ENCODE data around the gene P3H1.
"Not testable (repeated sequence)": the region's sequence is repeated elsewhere in the genome, so short reads cannot be mapped to it uniquely, and the experiment has no call there.

Gene P3H1

GRCh38 chr1:42769811-42770210 is 3.0 kb upstream of the P3H1 start:
- DNase-seq, result no peak

GRCh38 chr1:42768172-42768571 is 1.3 kb upstream of the P3H1 start:
- no peak for DNase-seq

DNA sequence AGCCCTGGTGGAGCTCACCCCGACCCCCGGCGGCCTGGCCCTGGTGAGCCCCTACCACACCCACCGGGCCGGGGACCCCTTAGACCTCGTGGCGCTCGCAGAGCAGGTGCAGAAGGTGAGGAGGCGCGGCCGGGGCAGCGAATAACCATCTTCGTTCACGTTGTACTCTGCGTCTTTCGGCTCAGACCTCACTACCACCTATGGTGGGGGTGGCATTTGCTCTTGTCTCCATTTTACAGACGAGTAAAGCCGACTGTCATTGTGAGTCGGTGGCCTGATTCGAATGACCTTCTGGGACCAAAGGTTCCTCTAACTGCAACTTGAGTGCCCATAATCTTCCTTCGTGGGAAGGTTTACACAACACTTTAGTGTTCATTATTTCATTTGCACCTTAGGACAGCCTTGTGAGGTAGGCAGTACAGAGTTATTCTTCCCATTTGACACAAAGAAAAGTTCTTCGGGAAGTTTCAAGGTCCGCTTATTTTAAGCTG is 727 bp upstream of the P3H1 start:
- DNase-seq, result peak; percentile 29

GRCh38 chr1:42765832-42766740 is 742 bp downstream of the P3H1 start:
- DNase-seq, result peak; percentile 56

DNA sequence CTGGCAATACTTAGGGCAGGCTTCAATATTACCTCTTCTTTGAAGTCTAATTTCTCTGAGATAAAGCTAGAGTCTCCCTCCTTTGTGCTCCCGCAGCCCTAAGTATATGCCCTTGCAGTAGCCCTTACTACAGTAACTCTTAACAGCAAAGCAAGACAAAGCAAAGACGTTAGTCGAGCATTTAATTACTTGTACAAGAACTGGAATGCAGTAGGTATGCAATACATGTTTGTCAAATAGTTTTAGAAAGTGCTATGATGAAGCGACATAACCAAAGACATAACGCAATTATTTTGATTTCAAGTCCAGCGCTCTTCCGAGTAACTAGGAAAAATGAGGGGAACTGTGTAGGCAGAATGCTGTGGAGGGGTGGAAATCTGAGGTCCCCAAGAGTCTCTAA is 1.6 kb downstream of the P3H1 start:
- DNase-seq, result no peak

DNA sequence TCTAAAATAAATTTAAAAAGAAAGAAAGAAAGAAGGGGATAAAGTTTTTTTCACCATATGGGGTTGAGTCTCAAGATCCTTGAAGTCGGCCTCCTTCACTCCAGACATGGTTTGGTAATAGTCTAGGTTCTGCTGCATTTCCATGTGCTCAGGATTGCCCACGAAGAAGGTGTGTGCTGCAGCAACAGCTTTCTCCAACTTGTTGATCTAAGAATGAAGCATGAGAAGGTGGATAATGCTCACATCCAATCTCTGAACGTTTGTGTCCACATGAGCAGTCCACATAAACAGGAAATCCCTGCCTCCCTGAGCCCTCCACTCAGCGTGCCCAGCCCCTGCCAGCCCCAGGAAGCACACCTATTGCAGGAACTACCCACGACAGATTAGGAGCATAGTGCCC is 4.6 kb downstream of the P3H1 start:
- DNase-seq, result no peak

- DNase-seq, result no peak
Observed at GRCh38 chr1:42761567-42761966, 5.3 kb downstream of the P3H1 start.

DNA sequence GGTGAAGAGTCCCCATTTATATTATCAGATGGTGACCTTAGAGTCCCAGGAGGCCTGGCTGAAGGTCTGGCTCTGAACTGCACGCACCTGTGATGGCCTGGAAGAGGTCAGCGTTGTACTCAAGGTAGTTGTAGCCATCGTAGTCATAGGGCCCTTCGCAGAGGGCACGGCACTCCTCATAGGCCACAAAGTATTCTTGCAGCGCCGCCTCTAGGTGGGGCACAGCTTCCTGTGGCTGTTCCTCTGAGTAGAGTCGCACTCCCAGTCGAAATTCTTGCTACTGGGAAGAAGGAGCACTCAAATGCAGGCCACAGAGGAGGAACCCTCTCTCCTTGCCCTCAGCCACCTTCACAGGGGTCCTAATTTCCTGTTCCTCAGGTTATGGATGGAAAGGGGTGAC is 7.7 kb downstream of the P3H1 start:
- no peak for DNase-seq

GRCh38 chr1:42758641-42759040 is 8.2 kb downstream of the P3H1 start:
- no peak for DNase-seq

GRCh38 chr1:42757892-42758275 is 8.9 kb downstream of the P3H1 start:
- no peak for DNase-seq

- peak; percentile 76 for DNase-seq
Observed at GRCh38 chr1:42756956-42757891, 9.6 kb downstream of the P3H1 start.

DNA sequence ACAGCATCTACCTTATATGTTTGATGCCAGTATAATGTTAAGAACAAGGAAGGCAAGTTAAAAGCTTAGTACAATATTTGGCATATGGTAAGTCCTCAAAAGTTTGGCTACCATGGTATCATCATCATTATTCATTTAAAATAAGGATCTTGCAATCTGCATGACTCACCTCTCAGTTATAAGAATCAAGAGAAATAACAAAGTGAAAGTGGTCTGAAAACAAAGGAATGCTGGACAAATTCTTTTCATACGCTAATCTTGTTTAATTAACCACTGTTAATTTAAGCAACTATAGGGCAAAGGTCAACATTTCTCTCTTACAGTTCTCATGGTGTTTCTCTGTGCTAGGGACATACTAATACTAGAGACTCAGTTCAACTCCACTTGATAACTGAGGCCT is 13.8 kb downstream of the P3H1 start:
- no peak for DNase-seq

GRCh38 chr1:42752284-42752683 is 14.5 kb downstream of the P3H1 start:
- DNase-seq, result no peak

DNA sequence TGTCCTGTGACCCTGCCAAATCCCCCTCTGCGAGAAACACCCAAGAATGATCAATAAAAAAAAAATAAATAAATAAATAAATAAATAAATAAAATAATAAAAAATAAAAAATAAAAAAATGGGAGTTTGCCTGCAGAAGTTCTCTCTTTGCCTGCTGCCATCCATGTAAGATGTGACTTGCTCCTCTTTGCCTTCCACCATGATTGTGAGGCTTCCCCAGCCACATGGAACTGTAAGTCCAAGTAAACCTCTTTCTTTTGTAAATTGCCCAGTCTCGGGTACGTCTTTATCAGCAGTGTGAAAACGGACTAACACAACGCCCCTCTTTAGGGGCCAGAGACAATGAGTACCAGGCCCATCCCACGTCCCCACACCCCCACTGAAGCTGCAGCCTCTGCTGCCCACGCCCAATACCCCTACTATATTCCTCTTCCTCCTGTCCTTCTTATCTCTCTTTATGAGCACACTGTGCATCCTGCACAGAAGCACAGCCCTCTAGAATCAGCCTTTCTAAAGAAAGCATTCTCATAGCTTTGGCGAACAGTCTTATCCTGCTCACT is 15.2 kb downstream of the P3H1 start:
- not testable (repeated sequence) for DNase-seq

GRCh38 chr1:42750041-42750440 is 16.8 kb downstream of the P3H1 start:
- no peak for DNase-seq

- DNase-seq, result no peak
Observed at GRCh38 chr1:42748461-42749410, 18.1 kb downstream of the P3H1 start.

DNA sequence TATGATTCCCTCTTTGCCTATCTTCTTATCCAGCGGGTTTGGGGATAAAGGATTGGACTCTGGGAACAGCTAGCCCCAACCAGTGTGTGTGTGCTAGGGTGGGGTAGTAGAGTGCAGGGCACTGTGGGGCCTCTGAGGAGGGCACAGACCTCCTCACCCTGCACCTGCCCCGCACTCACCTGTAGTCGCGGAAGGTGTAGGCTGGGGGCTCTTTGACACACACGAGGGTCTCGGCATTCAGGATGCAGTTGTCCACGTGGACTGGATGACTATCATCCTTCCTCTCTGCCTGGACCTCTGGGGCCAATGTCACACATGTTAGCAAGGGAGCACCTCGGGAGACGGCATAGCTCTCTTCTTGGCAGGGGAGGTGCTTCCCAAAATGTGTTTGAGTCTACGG is 18.8 kb downstream of the P3H1 start:
- no peak for DNase-seq

- DNase-seq, result peak; percentile 23
Observed at GRCh38 chr1:42747125-42747524, 19.7 kb downstream of the P3H1 start.

GRCh38 chr1:42746436-42747105 is 20.3 kb downstream of the P3H1 start:
- no peak for DNase-seq

- DNase-seq, result no peak
Observed at GRCh38 chr1:42745851-42746250, 21.0 kb downstream of the P3H1 start.

DNA sequence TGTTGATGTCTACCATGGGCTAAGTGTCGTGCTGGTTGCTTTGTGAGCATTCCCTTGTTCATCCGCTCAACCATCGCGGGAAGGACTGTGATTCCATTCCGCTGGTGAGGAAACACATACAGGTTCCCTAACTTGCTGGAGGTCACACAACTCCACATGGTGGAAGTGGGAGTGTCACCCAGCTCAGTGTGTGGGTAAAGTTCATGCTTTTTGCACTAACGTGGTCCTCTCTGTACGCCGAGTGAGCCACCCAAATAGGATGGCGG is 22.7 kb downstream of the P3H1 start:
- DNase-seq, result no peak
